ENCODE measurements around the gene AMPD2.
A peak's percentile ranks its signal among the peaks of the same experiment; 100 is the strongest.

Gene AMPD2

DNA sequence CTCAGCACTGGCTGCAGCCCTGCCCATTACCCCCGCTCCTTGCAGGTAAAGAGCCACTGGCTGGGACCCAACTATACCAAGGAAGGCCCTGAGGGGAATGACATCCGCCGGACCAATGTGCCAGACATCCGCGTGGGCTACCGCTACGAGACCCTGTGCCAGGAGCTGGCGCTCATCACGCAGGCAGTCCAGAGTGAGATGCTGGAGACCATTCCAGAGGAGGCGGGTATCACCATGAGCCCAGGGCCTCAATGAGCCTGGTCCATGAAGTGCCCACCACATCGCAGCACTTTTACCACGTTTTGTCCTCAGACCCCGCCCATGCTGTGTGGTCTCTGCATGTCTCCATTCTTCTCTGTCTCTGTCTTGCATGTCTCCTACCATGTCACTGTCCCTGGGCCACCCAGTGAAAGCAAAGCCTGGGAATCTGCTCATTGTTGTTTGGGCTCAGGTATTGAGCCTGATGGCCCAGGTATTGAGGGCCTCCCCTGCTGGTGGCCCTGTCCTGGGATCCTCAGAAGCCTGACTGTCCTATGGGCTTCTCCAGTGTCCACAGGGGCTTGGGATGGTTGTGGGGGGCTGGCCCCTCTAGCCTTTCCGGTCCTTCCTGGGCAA, 11.4 kb downstream of the AMPD2 start:
- DNase-seq (ENCODE audit: low spot score) = no peak

DNA sequence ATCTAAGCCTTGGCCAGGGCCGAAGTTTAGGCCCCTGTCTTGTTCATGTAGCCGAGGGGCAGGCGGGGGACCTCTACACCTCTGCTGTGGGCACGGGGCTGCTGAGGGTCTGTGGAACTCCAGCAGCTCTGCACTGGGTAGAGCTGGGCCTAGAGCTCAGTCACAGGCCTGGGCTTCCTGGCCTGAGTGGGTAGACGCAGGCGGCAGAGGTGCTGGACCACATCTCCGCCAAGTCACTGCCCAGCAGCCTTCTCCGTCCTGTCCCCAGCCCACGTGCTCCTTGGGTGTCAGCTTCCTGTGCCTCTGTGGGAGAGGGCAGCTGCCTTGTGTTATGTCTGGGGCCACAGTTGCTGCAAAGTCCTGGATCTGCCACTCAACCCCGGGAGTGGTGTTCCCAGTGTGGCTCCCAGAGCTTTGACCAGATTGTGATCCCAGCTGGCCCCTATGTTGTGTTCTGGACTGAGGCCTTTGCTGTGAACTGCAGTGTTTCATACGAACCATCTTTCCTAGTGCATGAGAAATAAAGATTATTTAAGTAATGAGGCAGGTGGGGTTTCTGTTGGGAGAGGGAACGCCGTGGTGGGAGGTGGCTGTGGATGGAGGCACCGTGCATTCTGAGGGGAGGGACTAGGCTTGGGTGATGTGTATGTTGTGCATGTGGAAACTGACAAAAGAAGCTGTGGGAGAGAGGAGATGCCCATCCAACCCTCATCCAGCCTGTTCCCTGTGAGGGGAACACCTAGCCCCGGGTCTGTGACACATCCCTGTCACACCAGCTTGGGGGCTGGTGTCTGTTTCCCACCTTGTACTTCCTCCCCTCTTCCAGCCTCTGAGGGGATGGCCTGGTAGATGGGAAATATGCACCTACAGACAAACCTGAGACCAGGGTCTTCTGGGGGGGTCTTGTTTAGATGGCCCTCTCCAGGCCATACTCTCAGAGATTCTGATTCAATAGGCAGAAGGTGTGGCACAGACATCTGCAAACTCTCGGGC, 12.2 kb downstream of the AMPD2 start:
- no peak for DNase-seq (ENCODE audit: low spot score)

GRCh38 chr1:109632671-109633346, 13.2 kb downstream of the AMPD2 start:
- no peak for DNase-seq (ENCODE audit: low spot score)

DNA sequence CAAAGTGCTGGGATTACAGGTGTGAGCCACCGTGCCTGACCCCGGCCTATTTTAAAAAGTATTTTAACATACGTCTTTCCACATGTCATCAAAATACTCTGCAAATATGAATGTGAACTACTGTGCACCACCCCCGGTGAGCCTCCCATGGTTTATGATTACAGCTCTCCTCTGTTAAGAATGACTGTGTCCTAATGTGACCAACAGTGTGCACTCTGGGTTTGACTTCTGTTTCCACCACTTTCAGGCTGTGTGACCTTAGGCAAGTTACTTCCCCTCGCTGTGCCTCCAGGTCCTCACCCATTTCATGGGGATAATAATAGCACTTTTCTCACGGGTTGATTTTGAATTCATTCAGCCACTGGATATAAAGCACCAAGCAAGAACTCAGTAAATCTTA, 14.7 kb downstream of the AMPD2 start:
- DNase-seq (ENCODE audit: low spot score) = no peak

DNA sequence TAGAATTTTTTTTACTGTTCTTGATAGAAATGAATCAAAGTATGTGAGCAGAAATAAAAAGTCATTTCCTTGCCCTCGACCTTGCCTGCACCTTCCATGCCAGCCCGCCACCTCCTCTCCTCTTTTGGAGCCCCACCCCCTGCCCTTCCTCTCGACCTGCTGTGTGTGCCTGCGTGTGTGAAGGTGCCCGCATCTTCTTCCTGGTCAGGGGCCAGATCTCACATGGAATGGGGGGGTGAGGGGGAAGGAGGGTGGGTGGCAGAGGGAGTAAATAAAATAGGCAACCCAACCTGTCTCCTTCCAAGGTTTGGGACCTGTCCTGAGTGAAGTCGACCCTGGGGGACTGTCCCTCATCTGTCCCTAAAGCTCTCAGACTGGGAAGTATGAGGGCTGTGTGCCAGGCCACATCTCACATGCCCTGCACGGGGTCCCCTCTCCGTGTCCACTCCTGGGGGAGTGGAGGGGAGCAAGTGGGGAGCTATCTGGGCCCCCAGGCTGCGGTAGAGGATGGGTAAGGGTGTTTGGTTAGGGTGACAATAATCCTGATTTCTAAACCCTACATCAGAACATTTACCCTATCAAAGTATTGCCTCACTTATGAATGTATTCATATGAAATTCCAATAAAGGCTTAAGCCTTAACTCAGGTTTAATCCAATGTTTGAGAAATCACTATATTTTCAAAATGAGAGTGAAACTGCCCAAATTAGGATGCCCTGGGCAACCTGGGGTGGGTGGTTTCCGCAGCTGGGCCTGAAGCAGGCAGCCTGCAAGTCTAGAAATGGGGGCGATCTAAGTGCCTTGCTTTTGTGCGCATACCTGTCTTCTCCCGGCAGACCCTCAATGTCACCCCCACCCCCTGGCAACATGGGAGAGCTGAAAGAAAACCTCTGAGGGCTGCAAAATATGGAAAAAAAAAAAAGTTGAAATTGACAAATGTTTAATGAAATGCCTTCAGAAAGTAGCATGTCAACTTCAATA, 15.4 kb downstream of the AMPD2 start:
- DNase-seq (ENCODE audit: low spot score) = no peak

GRCh38 chr1:109635862-109636200, 16.2 kb downstream of the AMPD2 start:
- no peak for DNase-seq (ENCODE audit: low spot score)

GRCh38 chr1:109636201-109636952, 16.7 kb downstream of the AMPD2 start:
- DNase-seq (ENCODE audit: low spot score) = no peak

DNA sequence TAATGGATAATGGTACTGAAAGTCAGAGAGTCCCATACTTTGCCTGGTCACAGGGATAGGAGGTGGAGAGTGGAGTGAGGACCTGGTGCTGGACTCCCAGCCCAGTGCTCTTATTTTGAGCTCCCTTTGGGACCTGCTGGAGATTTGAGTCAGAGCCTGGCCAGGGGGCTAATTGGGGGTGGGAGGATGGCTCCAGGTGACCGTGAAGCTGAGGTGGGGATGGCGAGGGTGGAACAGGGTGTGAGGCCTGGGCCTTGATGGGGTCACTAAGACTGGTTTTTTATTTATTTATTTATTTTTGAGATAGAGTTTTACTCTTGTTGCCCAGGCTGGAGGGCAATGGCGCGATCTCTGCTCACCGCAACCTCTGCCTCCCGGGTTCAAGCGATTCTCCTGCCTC, 17.8 kb downstream of the AMPD2 start:
- DNase-seq (ENCODE audit: low spot score) = no peak

GRCh38 chr1:109639063-109639840, 19.6 kb downstream of the AMPD2 start:
- DNase-seq (ENCODE audit: low spot score) = no peak

DNA sequence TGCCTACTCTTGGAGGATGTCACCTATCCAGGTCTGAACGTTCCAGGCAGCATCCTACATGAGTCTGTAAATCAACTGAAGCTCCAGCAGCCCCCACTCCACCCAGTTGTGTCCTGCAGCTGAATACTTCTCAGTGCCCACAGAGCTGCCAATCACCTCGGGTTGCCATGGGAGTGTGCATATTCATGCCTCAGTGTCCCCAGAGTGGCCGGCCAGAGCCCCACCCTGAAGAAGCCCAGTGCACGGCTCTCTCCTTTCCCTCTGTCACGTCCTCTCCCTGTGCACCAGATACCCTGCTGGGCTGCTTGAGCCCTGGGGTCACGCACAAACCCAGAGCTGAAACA, 20.2 kb downstream of the AMPD2 start:
- no peak for DNase-seq (ENCODE audit: low spot score)

DNA sequence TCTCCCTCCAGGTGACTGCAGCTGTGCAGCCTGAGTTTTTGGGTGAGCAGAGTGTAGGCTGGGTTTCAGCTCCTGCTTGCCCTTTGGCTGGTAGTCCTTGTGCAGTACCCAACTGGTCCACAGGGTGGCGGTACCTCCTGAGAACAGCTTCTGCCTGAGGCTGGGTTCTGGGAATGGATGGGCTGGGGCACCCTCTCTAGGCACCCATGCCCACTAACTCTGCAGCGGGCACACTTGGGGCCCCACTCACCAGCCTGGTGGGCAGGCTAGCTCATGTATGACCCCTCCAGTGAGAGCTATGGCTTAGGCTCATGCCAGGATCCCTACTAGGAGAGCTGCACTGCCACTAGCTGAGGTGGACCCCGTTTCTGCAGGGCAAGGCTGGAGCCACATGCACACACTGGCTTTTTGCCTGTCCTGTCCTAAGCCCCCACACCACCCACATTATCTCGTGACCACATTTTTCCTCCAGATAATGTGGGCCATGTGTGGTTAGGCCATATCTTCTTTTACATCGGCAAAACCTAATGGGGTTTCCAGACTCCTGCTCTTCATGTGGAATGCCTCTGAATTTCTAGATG, 20.7 kb downstream of the AMPD2 start:
- peak; percentile 75 for DNase-seq (ENCODE audit: low spot score)

- DNase-seq (ENCODE audit: low spot score) = no peak
Observed at GRCh38 chr1:109641078-109641740, 21.6 kb downstream of the AMPD2 start.

DNA sequence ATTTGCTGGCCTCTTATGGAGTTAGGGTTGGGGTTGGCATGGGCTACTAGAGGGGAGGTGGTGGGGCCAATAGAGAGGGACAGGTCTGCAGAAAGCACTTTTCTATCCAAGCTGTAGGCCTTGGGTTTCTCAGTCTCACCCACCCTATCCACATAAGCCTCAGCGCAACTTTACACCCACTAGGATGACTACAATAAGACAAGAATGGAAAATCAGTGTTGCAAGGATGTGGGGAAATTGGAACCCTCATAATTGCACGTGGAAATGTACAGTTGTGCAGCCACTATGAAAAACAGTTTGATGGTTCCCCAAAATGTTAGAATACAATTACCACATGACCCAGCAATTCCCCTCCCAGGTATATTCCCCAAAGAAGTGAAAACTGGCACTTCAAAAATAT, 22.2 kb downstream of the AMPD2 start:
- no peak for DNase-seq (ENCODE audit: low spot score)

DNA sequence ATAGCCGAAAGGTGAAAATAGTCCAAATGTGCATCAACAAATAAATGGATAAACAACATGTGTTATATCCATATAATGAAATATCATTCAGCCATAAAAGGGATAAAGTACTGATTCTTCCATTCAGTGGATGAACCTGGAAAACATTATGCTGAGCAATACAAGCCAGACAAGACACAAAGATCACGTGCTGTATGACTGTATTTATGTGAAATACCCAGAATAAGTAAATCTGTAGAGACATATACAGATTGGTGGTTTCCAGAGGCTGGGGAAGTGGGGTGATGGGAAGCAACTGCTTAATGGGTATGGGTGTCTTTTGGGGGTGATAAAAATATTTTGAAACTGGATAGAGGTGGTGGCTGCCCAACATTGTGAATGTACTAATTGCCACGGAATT, 23.0 kb downstream of the AMPD2 start:
- no peak for DNase-seq (ENCODE audit: low spot score)

- DNase-seq (ENCODE audit: low spot score) = peak; percentile 74
Observed at GRCh38 chr1:109643385-109644230, 24.0 kb downstream of the AMPD2 start.

GRCh38 chr1:109644670-109645069, 25.0 kb downstream of the AMPD2 start:
- no peak for DNase-seq (ENCODE audit: low spot score)

- DNase-seq (ENCODE audit: low spot score) = no peak
Observed at GRCh38 chr1:109649491-109649914, 29.9 kb downstream of the AMPD2 start.

DNA sequence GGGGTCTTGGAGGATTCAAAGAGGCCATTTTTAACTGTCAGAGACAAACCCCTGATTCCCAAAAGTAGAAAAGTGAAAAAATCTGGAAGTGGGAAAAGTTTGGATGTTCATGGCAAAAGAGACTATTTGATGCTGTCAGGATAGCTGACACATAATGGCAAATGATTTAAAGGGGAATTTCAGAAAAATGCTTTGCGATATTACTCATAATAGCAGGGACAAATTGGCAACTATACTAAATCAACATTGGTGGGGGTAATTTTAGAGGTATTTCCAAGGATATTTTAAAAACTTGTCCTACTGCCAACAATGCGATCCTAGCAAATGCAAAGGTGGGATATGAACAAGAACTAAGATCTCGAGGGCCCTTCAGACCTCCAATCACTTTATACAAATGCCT, 31.0 kb downstream of the AMPD2 start:
- DNase-seq (ENCODE audit: low spot score) = no peak

All from cerebellar cortex (tissue), 1 donor.